Calu3 (cell line): ENCODE data around the gene IFT81. TPM values are rescaled to one million over a fixed set of nuclear protein-coding genes. Genes with fewer than 3 reads are reported as not detected.

ENCODE experiments used
- BruUV-seq: library from RNA; stranded (reverse); fragments of 400-500 nt; replicated peaks from 2 replicates; lab custom pipeline; 2021; lab: Mats Ljungman, UMichigan
- CTCF ChIA-PET: fragments of 300-600 bp; sonication (Branson Sonifier 250); formaldehyde crosslinking; loops from one replicate; lab custom pipeline; 2022; ENCODE audit warnings: antibody characterized with exemption; lab: Charles Lee
- DNase-seq: peaks from one replicate; pipeline ENCODE4 v3.0.0; 2022
- H3K27ac Mint-ChIP-seq: one replicate; pipeline ENCODE4 v1.8.0; 2022; ENCODE audit warnings: mixed read lengths; ENCODE audit not compliant: unreplicated experiment
- H3K27me3 Mint-ChIP-seq: one replicate; pipeline ENCODE4 v1.8.0; 2022; ENCODE audit warnings: mixed read lengths; ENCODE audit not compliant: unreplicated experiment
- H3K36me3 Mint-ChIP-seq: one replicate; pipeline ENCODE4 v1.8.0; 2022; ENCODE audit warnings: mild to moderate bottlenecking, moderate library complexity, mixed read lengths; ENCODE audit not compliant: insufficient read depth, unreplicated experiment
- H3K4me1 Mint-ChIP-seq: one replicate; pipeline ENCODE4 v1.8.0; 2022; ENCODE audit warnings: mild to moderate bottlenecking, low read depth, mixed read lengths; ENCODE audit not compliant: unreplicated experiment
- H3K4me3 Mint-ChIP-seq: one replicate; pipeline ENCODE4 v1.8.0; 2022; ENCODE audit warnings: mild to moderate bottlenecking, low read depth, moderate library complexity, mixed read lengths; ENCODE audit not compliant: unreplicated experiment
- H3K9me3 Mint-ChIP-seq: one replicate; pipeline ENCODE4 v1.8.0; 2022; ENCODE audit warnings: low read depth, mixed read lengths; ENCODE audit not compliant: unreplicated experiment
- CTCF ChIP-seq: fragments of 200-600 bp; IDR thresholded peaks from one replicate; pipeline ENCODE4 v1.8.0; 2022; ENCODE audit warnings: antibody characterized with exemption; ENCODE audit not compliant: unreplicated experiment
- intact Hi-C: fragments of 100-400 bp; cut with micrococcal nuclease; formaldehyde crosslinking; loops from one replicate; pipeline ENCODE4 v1.10.0; 2022; ENCODE audit not compliant: unreplicated experiment
- total RNA-seq: library from RNA; stranded (reverse); gene quantifications from 2 replicates; pipeline ENCODE4 v1.2.3, GENCODE V29; 2022

IFT81 gene
- total RNA-seq, 1 experiment from 2014 or later, result 16.4 TPM

GRCh38 chr12:110256780-110257431 lies 132.7 kb downstream of the IFT81 start:
- TF ChIP-seq CTCF, result no peak
- intact Hi-C loops, result no loop called here
- H3K4me3 Mint-ChIP-seq, result no peak overlapping the region
- no peaks in the 10 kb centered on the region for H3K27me3 Mint-ChIP-seq
- H3K4me1 Mint-ChIP-seq, result no peaks in the 10 kb centered on the region
- H3K9me3 Mint-ChIP-seq, result no peaks in the 10 kb centered on the region
- no peak overlapping the region for H3K27ac Mint-ChIP-seq
- DNase-seq, result no peak
- BruUV-seq, result no TSS peak
- CTCF ChIA-PET, result no interaction called here
- no peaks in the 10 kb centered on the region for H3K36me3 Mint-ChIP-seq

- no TSS peak for BruUV-seq
- Mint-ChIP-seq H3K4me1 (no peaks in the 10 kb centered on the region), H3K27ac (no peak overlapping the region), H3K4me3 (no peak overlapping the region), H3K9me3 (no peaks in the 10 kb centered on the region), H3K27me3 (no peaks in the 10 kb centered on the region), H3K36me3 (no peaks in the 10 kb centered on the region)
- TF ChIP-seq CTCF, result no peak
- no peak for DNase-seq
- intact Hi-C loops, result no loop called here
- CTCF ChIA-PET, result interaction anchor here (0.7 kb wide), 1 partner anchor 354 kb away, joined by 4 read pairs; no protein-coding TSS in a partner anchor
Measured at GRCh38 chr12:110258466-110258865, 134.3 kb downstream of the IFT81 start.

GRCh38 chr12:110262442-110263388 lies 138.6 kb downstream of the IFT81 start:
- Mint-ChIP-seq H3K4me1 (peaks cover 13% of the 10 kb centered on the region), H3K27ac (no peak overlapping the region), H3K9me3 (no peaks in the 10 kb centered on the region), H3K27me3 (no peaks in the 10 kb centered on the region), H3K36me3 (no peaks in the 10 kb centered on the region), H3K4me3 (no peak overlapping the region)
- intact Hi-C loops, result no loop called here
- no TSS peak for BruUV-seq
- no peak for DNase-seq
- CTCF ChIA-PET, result interaction anchor here (0.5 kb wide), 1 partner anchor 53 kb away, joined by 4 read pairs; no protein-coding TSS in a partner anchor
- no peak for TF ChIP-seq CTCF

GRCh38 chr12:110266381-110266960 lies 142.3 kb downstream of the IFT81 start:
- Mint-ChIP-seq H3K9me3 (no peaks in the 10 kb centered on the region), H3K27me3 (no peaks in the 10 kb centered on the region), H3K4me1 (peaks cover 41% of the 10 kb centered on the region), H3K27ac (no peak overlapping the region), H3K4me3 (no peak overlapping the region), H3K36me3 (peaks cover 9% of the 10 kb centered on the region)
- CTCF ChIA-PET, result interaction anchor here (0.7 kb wide), 1 partner anchor 13 kb away, joined by 3 read pairs; no protein-coding TSS in a partner anchor
- intact Hi-C loops, result no loop called here
- no peak for DNase-seq
- TF ChIP-seq CTCF, result no peak
- no TSS peak for BruUV-seq
